LNCAP (cell line): Measurements from ENCODE around the gene YIPF3.

ENCODE experiments used
- TF ChIP-seq, protein P1 (sequence below): fragments of 450-650 bp; IDR thresholded peaks from 2 replicates; pipeline ENCODE4 v1.5.1; 2017; ENCODE audit warnings: mild to moderate bottlenecking

YIPF3 gene

DNA sequence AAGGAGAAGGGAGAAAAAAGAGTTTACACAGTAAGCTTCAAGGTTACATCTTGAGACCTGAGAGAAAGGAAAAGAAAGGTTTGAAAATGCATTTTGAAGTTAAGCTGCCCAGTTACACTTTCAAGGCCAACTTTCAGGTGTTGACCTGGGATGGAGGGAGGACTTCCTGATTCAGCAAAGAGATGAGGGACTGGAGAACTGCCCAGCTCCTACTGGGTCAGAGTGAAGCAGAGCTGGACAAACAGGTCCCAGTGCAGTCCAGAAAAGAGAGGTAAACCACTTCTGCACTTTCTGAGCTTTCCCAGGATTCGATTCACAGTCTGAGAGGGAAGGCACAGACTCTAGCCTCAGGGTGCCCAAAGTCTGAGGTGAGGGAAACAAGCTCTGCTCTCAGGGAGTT is 45.3 kb downstream of the YIPF3 start:
- TF ChIP-seq, protein P1, sequence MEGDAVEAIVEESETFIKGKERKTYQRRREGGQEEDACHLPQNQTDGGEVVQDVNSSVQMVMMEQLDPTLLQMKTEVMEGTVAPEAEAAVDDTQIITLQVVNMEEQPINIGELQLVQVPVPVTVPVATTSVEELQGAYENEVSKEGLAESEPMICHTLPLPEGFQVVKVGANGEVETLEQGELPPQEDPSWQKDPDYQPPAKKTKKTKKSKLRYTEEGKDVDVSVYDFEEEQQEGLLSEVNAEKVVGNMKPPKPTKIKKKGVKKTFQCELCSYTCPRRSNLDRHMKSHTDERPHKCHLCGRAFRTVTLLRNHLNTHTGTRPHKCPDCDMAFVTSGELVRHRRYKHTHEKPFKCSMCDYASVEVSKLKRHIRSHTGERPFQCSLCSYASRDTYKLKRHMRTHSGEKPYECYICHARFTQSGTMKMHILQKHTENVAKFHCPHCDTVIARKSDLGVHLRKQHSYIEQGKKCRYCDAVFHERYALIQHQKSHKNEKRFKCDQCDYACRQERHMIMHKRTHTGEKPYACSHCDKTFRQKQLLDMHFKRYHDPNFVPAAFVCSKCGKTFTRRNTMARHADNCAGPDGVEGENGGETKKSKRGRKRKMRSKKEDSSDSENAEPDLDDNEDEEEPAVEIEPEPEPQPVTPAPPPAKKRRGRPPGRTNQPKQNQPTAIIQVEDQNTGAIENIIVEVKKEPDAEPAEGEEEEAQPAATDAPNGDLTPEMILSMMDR, result no peak

DNA sequence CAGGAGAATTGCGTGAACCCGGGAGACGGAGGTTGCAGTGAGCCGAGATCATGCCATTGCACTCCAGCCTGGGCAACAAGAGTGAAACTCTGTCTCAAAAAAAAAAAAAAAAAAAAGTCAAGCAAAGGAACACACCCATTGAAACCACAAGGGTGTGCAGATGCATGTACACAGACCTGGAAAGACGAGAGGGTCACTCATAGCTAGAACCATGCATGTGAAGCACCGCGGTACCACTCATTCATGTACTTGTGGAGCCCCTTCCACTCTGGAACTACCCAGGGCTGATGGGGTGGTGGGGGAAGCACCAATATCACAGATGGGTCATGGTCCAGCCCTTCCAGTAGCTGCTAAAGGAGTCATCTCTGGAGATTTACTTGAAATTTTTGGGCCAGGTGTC is 46.8 kb downstream of the YIPF3 start:
- TF ChIP-seq, protein P1, result no peak

DNA sequence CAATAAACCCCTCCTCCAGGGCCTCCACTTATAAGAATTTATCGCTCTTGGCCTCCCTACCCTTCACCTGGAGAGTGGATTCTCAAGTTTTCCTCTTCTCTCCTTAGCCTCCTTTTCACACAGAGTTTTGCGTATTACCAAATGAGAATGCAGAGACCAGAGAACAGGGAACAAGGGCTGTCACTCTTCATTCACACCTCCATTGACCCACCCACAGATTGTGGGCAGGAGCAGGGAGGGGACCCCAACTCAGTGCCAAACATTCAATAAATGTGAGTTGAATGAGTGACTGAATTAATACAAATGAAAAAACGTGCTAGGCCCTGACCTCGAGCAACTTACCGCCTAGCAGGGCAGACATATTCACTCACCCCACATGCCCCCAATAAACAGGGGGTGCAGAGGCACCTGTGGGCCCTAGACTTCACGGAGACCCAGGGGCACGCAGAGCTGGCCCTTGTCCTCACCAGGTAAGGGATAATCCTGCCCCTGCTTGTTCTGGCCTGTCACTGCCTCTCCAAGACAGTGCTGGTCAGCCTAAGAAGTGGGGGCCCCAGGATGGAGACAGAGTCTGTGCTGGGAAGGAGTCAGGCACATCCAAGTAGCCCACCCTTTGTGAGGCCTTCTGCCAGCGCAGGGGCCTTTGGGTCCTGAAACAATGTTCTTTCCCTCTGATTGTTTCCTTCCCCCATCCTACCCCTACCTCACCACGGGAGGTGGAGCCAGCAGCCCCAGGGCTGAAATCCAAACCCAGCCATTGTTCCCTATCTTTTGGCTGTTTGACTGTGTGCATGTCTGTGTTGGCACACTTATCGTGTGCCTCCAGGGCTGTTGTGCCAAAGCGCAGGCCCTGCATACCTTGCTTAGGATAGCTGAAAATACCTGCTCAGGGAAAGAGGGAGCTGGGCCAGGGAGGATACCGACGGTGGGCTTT is 47.7 kb downstream of the YIPF3 start:
- TF ChIP-seq, protein P1, result no peak

DNA sequence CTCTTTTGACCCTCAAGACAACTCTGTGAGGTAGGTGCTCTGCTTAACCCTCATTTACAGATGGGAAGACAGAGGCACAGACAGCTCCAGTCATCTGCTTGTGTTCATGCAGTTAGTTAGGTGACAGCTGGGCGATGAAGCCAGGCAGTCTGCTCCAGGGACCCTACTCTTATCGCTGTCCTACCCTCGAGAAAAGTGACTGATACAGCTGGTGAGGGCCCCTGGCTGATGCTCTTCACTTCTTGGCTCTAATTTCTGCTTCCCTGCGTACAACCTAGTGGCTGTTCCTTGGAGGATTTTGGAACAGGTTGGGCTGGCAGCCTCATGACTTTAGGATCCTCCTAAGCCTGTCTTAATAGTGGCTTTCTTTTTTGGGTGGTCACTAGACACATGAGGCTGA is 48.5 kb downstream of the YIPF3 start:
- TF ChIP-seq, protein P1, result no peak

DNA sequence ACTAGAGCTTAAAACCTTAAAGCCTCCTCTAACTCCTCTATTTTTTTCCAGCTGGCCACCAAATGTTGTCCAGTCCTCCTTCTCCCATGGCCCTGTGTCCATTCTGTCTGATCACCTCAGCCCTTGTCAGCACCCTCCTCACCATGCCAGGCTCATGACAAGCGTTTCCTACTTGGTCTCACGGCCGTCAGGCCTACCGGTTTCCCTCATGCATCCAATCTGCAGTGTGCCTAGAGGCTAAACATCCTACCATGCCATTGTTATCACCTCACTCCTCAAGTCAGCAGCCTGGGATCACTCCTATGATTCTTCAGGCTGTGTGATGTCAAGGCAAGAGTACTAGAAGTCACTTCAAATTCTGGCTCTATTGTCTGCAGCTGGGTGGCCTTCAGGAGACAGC is 49.0 kb downstream of the YIPF3 start:
- TF ChIP-seq, protein P1, result no peak

DNA sequence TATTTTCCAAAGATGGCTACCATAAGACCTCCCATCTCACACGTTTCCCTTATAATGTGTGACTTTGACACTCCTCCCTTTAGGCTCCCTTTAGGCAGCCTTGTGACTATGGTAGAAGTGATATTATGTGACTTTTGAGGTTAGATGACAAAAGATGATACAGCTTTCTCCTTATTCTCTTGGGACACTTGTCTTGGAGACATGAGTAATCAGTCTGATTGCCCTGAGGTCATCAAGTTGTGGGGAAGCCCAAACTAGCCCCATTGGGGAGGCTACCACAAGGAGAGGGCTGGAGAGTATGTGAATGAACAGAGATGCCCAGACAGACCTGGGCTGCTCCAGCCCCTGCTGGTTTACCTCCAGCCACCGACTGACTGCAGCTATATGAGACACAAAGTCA is 50.8 kb downstream of the YIPF3 start:
- TF ChIP-seq, protein P1, result no peak

DNA sequence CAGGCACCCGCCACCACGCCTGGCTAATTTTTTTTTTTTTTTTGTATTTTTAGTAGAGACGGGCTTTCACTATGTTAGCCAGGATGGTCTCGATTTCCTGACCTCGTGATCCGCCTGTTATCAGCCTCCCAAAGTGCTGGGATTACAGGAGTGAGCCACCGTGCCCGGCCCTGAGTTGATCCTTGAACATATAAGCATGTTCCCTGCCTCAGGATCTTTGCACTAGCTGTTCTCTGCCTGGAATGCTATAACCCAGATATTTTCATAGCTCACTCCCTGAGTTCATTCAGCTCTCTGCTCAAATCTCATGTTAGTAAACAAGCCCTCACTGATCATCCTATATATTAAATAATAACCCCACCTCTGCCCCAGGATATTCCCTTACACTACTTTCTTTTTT is 52.4 kb downstream of the YIPF3 start:
- TF ChIP-seq, protein P1, result no peak
